DOHH2 (cell line): Measurements from ENCODE around the gene SERPINB12.

ENCODE experiments used
- H3F3A ChIP-seq: fragments of 200-600 bp; sonication (generic), shearing (Covaris generic); 2 replicates; pipeline ENCODE4 v1.6.0; 2016; ENCODE audit warnings: antibody characterized with exemption, mild to moderate bottlenecking; ENCODE audit not compliant: control insufficient read depth, insufficient read depth
- H3K27ac ChIP-seq: fragments of 200-600 bp; sonication (generic); 2 replicates; pipeline ENCODE4 v1.5.1; 2014; ENCODE audit warnings: low read depth, mild to moderate bottlenecking, low read length, moderate library complexity
- H3K27me3 ChIP-seq: fragments of 200-600 bp; sonication (generic); 2 replicates; pipeline ENCODE4 v1.6.1; 2014; ENCODE audit warnings: mild to moderate bottlenecking, low read length, mixed read lengths; ENCODE audit not compliant: control insufficient read depth
- H3K36me3 ChIP-seq: fragments of 200-600 bp; sonication (generic); 2 replicates; pipeline ENCODE4 v1.6.1; 2014; ENCODE audit warnings: mild to moderate bottlenecking, low read length, moderate library complexity, mixed read lengths; ENCODE audit not compliant: control insufficient read depth
- H3K4me1 ChIP-seq: fragments of 200-600 bp; sonication (generic); 2 replicates; pipeline ENCODE4 v1.6.1; 2014; ENCODE audit warnings: mild to moderate bottlenecking, low read length, mixed read lengths; ENCODE audit not compliant: control insufficient read depth
- H3K4me2 ChIP-seq: fragments of 200-600 bp; sonication (generic); 2 replicates; pipeline ENCODE4 v1.6.0; 2014; ENCODE audit warnings: mild to moderate bottlenecking, low read length, moderate library complexity
- H3K4me3 ChIP-seq: fragments of 200-600 bp; sonication (generic); 2 replicates; pipeline ENCODE4 v1.5.1; 2014; ENCODE audit warnings: mild to moderate bottlenecking, low read length, mixed read lengths
- H3K79me2 ChIP-seq: fragments of 200-600 bp; sonication (generic); 2 replicates; pipeline ENCODE4 v1.6.1; 2014; ENCODE audit warnings: mild to moderate bottlenecking, low read length, mixed read lengths; ENCODE audit not compliant: control insufficient read depth
- H3K9me2 ChIP-seq: fragments of 200-600 bp; sonication (generic); replicated peaks from 2 replicates; pipeline ENCODE4 v1.6.1; 2014; ENCODE audit warnings: mild to moderate bottlenecking, low read length, mixed read lengths; ENCODE audit not compliant: control insufficient read depth
- H3K9me3 ChIP-seq: fragments of 200-600 bp; sonication (generic); 2 replicates; pipeline ENCODE4 v1.6.1; 2014; ENCODE audit warnings: antibody characterized with exemption, low read length, mixed read lengths; ENCODE audit not compliant: control insufficient read depth, insufficient read depth
- H4K20me1 ChIP-seq: fragments of 200-600 bp; sonication (generic); 2 replicates; pipeline ENCODE4 v1.6.0; 2014; ENCODE audit warnings: low read depth, mild to moderate bottlenecking, antibody characterized with exemption, low read length, moderate library complexity; ENCODE audit not compliant: control insufficient read depth, insufficient read depth
- EZH2phosphoT487 ChIP-seq: fragments of 200-600 bp; sonication (generic); IDR thresholded peaks from 2 replicates; pipeline ENCODE4 v1.6.1; 2017; ENCODE audit warnings: borderline replicate concordance, mild to moderate bottlenecking, antibody characterized with exemption, low read length, moderate library complexity, mixed read lengths
- TF ChIP-seq, protein P1 (sequence below): fragments of 200-600 bp; sonication (generic); IDR thresholded peaks from one replicate; pipeline ENCODE4 v1.5.1; 2014; ENCODE audit warnings: antibody characterized with exemption, mild to moderate bottlenecking, low read depth, low read length; ENCODE audit not compliant: poor library complexity, severe bottlenecking

The SERPINB12 gene

DNA sequence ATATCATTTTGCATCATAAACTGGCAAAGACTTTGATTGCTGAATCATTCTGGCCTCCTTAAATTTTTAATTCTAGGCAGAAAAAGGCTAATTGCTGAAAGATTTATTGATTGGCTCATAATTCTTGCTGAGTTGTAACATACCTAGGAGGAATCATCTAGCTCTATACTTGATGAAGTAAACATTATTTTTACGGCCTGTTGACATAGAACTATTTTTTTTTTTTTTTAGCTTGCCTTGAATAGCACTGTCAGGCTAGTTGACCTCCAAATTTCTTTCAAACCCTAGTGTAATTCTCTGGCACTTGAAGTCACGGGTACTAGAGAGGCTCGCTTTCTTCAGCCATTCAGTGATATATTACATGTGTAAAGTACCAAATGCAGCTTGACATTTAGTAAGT, 2.8 kb downstream of the SERPINB12 start:
- no peaks in the 10 kb centered on the region for H4K20me1 ChIP-seq
- no peak overlapping the region for H3K27ac ChIP-seq
- H3K4me3 ChIP-seq = no peak overlapping the region
- no peaks in the 10 kb centered on the region for H3K9me3 ChIP-seq
- no peaks in the 10 kb centered on the region for H3K9me2 ChIP-seq
- no peaks in the 10 kb centered on the region for H3K79me2 ChIP-seq
- peaks cover 8% of the 10 kb centered on the region for H3K27me3 ChIP-seq
- TF ChIP-seq EZH2phosphoT487 = no peak
- TF ChIP-seq, protein P1, sequence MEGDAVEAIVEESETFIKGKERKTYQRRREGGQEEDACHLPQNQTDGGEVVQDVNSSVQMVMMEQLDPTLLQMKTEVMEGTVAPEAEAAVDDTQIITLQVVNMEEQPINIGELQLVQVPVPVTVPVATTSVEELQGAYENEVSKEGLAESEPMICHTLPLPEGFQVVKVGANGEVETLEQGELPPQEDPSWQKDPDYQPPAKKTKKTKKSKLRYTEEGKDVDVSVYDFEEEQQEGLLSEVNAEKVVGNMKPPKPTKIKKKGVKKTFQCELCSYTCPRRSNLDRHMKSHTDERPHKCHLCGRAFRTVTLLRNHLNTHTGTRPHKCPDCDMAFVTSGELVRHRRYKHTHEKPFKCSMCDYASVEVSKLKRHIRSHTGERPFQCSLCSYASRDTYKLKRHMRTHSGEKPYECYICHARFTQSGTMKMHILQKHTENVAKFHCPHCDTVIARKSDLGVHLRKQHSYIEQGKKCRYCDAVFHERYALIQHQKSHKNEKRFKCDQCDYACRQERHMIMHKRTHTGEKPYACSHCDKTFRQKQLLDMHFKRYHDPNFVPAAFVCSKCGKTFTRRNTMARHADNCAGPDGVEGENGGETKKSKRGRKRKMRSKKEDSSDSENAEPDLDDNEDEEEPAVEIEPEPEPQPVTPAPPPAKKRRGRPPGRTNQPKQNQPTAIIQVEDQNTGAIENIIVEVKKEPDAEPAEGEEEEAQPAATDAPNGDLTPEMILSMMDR = no peak
- H3K36me3 ChIP-seq = no peaks in the 10 kb centered on the region
- H3K4me2 ChIP-seq = no peak overlapping the region
- no peaks in the 10 kb centered on the region for H3K4me1 ChIP-seq
- no peaks in the 10 kb centered on the region for H3F3A ChIP-seq

DNA sequence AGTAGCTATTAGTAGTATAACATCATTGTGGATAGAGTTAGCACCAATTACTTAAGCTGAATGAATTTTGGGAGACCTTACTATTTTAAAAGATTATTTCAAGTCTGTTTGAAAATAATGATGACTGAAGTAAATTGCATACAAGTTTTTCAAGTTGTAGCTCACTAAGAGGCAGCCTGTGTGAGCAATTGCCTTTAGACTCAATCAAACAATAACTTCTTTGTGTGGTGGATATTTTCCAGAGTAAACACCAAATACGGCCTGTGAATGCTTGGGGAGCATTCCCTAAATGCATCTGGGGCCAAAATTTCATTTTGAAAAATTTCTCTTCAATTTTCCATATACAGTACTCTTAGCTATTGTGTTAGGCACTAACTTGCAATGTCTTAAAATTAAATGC, 7.9 kb downstream of the SERPINB12 start:
- H3K9me3 ChIP-seq = no peaks in the 10 kb centered on the region
- H3K9me2 ChIP-seq = no peaks in the 10 kb centered on the region
- no peaks in the 10 kb centered on the region for H3K79me2 ChIP-seq
- no peak overlapping the region for H3K4me3 ChIP-seq
- H3K4me2 ChIP-seq = no peak overlapping the region
- H3K36me3 ChIP-seq = no peaks in the 10 kb centered on the region
- H3K27me3 ChIP-seq = peaks cover 15% of the 10 kb centered on the region
- no peaks in the 10 kb centered on the region for H3F3A ChIP-seq
- H4K20me1 ChIP-seq = no peaks in the 10 kb centered on the region
- TF ChIP-seq, protein P1 = no peak
- TF ChIP-seq EZH2phosphoT487 = no peak
- no peak overlapping the region for H3K27ac ChIP-seq
- H3K4me1 ChIP-seq = no peaks in the 10 kb centered on the region

DNA sequence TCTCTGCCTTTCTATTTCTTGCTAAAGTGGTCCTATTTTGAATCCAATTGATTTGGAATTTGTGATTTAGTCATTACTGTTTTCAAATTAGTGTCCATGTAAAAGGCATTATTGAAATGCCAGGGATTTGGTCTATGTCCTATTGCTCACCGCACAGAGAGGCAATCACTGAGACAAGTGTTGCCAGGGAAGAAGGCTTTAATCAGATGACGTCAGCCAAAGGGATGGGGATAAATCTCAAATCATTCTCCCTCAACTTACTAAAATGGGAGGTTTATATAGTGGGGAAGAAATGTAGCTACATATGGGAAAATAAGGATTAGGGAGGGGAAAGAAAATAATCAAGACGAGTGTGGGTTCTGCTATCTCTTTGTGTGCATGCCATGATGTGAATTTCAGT, 9.6 kb downstream of the SERPINB12 start:
- Histone ChIP-seq H3K9me2 (no peaks in the 10 kb centered on the region), H3F3A (no peaks in the 10 kb centered on the region), H3K27ac (no peak overlapping the region), H3K9me3 (no peaks in the 10 kb centered on the region), H3K4me2 (no peak overlapping the region), H3K4me3 (no peak overlapping the region), H4K20me1 (no peaks in the 10 kb centered on the region), H3K79me2 (no peaks in the 10 kb centered on the region), H3K27me3 (peaks cover 9% of the 10 kb centered on the region), H3K36me3 (no peaks in the 10 kb centered on the region), H3K4me1 (no peaks in the 10 kb centered on the region)
- TF ChIP-seq EZH2phosphoT487 = no peak
- TF ChIP-seq, protein P1 = no peak

DNA sequence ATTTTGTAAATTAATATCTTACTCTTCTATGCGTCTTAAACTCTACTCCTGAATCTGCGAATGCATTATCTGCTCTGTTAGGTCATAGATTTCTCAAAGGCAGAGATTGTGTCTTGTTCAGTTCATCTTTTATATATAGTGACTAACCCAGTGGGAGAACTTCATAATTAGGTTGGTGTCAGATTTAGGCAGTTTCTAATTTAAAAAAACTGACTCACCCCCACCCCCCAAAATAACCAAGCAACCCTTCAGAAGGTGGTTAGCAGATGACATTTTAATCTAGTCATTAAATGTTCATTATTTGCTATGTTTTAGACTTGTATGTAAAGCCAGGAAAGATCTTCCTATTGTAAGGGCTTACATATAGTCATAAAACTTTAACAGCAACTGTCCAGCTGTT, 10.4 kb downstream of the SERPINB12 start:
- Histone ChIP-seq H3K4me2 (no peak overlapping the region), H3K36me3 (no peaks in the 10 kb centered on the region), H3K4me3 (no peak overlapping the region), H4K20me1 (no peaks in the 10 kb centered on the region), H3K27me3 (peaks cover 9% of the 10 kb centered on the region), H3F3A (no peaks in the 10 kb centered on the region), H3K27ac (no peak overlapping the region), H3K9me2 (no peaks in the 10 kb centered on the region), H3K79me2 (no peaks in the 10 kb centered on the region), H3K4me1 (no peaks in the 10 kb centered on the region), H3K9me3 (no peaks in the 10 kb centered on the region)
- TF ChIP-seq, protein P1 = no peak
- no peak for TF ChIP-seq EZH2phosphoT487
